ENCODE results near the gene ARL8A.
A peak's percentile ranks its signal among the peaks of the same experiment; 100 is the strongest.
"Not testable (repeated sequence)": the region's sequence is repeated elsewhere in the genome, so short reads cannot be mapped to it uniquely, and the experiment has no call there.

The ARL8A gene

GRCh38 chr1:202143011-202143767, 1.3 kb downstream of the ARL8A start:
- peak overlapping the region; percentile 88 to 100 for H3K4me3 ChIP-seq (ENCODE audit: low read depth in 1 of 2, low read length in 1 of 2)
- no peaks in the 10 kb centered on the region for H3K9me3 ChIP-seq
- TF ChIP-seq CTCF (IDR thresholded peaks at IDR 0.05), result no peak
- H3K27me3 ChIP-seq, result no peaks in the 10 kb centered on the region
- peak overlapping the region; percentile 90 for H3K27ac ChIP-seq
- H3K36me3 ChIP-seq, result peaks cover 29% of the 10 kb centered on the region
- H3K4me1 ChIP-seq (ENCODE audit: control insufficient read depth in 1 of 2, insufficient read depth in 1 of 2, low read depth in 1 of 2, low read length in 1 of 2), result peaks cover 28 to 31% of the 10 kb centered on the region in 2 experiments

DNA sequence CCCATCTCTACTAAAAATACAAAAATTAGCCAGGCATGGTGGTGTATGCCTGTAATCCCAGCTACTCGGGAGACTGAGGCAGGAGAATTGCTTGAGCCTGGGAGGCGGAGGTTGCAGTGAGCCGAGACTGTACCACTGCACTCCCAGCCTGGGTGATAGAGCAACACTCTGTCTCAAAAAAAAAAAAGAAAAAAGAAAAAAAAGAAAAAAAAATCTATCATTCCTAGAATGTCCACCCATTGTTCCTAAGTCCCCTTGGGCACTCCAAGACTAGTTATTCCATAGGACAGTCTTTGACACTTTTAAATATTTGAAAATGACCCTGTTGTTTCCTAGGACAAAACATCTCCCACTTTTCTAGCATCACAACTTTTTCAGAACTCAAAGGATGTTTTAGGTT, 3.1 kb downstream of the ARL8A start:
- H3K36me3 ChIP-seq, result peaks cover 29% of the 10 kb centered on the region
- H3K27ac ChIP-seq; H3K4me3 ChIP-seq (ENCODE audit: low read depth in 1 of 2, low read length in 1 of 2); H3K9me3 ChIP-seq; H3K27me3 ChIP-seq: not testable (repeated sequence)
- H3K4me1 ChIP-seq (ENCODE audit: control insufficient read depth in 1 of 2, insufficient read depth in 1 of 2, low read depth in 1 of 2, low read length in 1 of 2), result peaks cover 28 to 31% of the 10 kb centered on the region in 2 experiments

DNA sequence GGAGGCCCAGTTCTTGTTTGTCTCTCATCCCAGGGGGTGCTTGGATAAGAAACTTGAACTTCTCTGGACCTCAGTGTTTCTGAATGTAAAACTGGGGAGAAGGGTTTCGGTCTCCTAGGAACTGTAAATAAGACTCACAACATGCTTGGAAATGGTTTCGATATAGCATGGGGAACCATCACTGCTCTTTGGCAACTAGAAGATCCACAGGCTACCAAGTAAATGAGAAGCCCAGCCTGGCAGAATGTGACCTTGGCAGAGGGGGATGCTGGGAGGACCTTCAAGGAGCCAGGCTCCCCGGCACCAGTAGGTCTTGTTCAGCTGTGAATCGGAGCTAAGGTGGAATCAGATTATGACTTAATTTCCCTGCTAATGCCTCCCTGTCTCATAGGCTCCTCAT, 3.7 kb downstream of the ARL8A start:
- Histone ChIP-seq H3K36me3 (peaks cover 35% of the 10 kb centered on the region), H3K9me3 (no peaks in the 10 kb centered on the region), H3K4me3 (ENCODE audit: low read depth in 1 of 2, low read length in 1 of 2) (no peak overlapping the region), H3K4me1 (ENCODE audit: control insufficient read depth in 1 of 2, insufficient read depth in 1 of 2, low read depth in 1 of 2, low read length in 1 of 2) (peaks cover 28 to 31% of the 10 kb centered on the region in 2 experiments), H3K27me3 (no peaks in the 10 kb centered on the region), H3K27ac (no peak overlapping the region)
- TF ChIP-seq CTCF (IDR thresholded peaks at IDR 0.05), result no peak

DNA sequence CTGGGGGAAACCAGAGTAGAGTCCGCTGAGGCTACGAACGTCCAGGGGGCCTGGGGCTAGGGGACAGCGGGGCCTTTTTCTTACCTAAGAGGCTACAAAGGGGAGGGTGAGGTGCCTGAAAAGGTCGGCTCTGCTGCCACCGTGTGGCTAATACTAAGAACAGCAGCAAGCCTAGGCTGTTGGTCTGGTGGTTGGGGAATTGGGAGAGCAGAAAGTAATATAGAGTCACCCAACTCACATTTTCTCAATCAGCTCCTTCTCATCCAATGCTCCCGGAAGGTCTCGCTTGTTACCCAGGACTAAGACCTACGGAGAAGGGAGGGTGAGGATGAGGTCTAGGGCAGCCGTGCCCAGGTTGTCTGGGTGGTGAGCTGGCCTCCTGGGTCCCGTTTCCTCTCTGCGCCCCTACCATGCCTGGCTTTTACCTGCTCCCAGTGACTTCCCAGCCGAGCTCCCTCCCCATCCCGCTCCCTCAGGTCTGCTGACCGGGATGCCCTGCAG, 9.3 kb downstream of the ARL8A start:
- peak; percentile 83 for TF ChIP-seq CTCF (IDR thresholded peaks at IDR 0.05)
- H3K4me3 ChIP-seq (ENCODE audit: low read depth in 1 of 2, low read length in 1 of 2), result no peak overlapping the region
- no peaks in the 10 kb centered on the region for H3K4me1 ChIP-seq (ENCODE audit: control insufficient read depth in 1 of 2, insufficient read depth in 1 of 2, low read depth in 1 of 2, low read length in 1 of 2)
- no peaks in the 10 kb centered on the region for H3K27me3 ChIP-seq
- H3K36me3 ChIP-seq, result peaks cover 90% of the 10 kb centered on the region
- H3K27ac ChIP-seq, result peak overlapping the region; percentile 36
- no peaks in the 10 kb centered on the region for H3K9me3 ChIP-seq

GRCh38 chr1:202134645-202135172, 9.8 kb downstream of the ARL8A start:
- no peak overlapping the region for H3K27ac ChIP-seq
- H3K4me3 ChIP-seq (ENCODE audit: low read depth in 1 of 2, low read length in 1 of 2), result no peak overlapping the region
- peaks cover 92% of the 10 kb centered on the region for H3K36me3 ChIP-seq
- no peaks in the 10 kb centered on the region for H3K27me3 ChIP-seq
- no peaks in the 10 kb centered on the region for H3K9me3 ChIP-seq
- no peak for TF ChIP-seq CTCF (IDR thresholded peaks at IDR 0.05)
- H3K4me1 ChIP-seq (ENCODE audit: control insufficient read depth in 1 of 2, insufficient read depth in 1 of 2, low read depth in 1 of 2, low read length in 1 of 2), result no peaks in the 10 kb centered on the region

DNA sequence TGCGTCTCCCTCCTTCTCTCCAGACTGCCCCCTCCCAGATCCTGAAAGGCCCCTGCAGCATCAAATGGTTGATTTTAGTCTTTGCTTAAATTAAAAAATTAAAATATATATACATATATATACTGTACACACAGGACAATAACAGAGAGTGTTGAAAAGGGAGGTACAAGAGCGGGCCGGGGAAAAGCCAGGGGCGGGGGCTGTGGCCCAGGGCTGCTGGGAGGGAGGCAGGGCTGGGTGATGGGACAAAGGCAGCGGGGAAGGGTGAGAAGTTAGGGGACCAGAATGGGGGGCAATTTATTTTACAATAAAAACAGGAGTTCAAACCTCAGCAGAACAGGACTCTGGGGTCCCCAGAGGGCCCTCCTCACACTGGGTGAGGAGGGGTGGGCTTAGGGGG, 10.5 kb downstream of the ARL8A start:
- H3K4me1 ChIP-seq (ENCODE audit: control insufficient read depth in 1 of 2, insufficient read depth in 1 of 2, low read depth in 1 of 2, low read length in 1 of 2), result no peaks in the 10 kb centered on the region
- peaks cover 89% of the 10 kb centered on the region for H3K36me3 ChIP-seq

More for the DNA sequence above, 10.5 kb downstream of the ARL8A start:
- Histone ChIP-seq H3K27ac (no peak overlapping the region), H3K9me3 (no peaks in the 10 kb centered on the region), H3K27me3 (no peaks in the 10 kb centered on the region), H3K4me3 (ENCODE audit: low read depth in 1 of 2, low read length in 1 of 2) (no peak overlapping the region)
- no peak for TF ChIP-seq CTCF (IDR thresholded peaks at IDR 0.05)

All from neutrophil (primary cell).